GM12873 (cell line): ENCODE data around the gene FUT3.

Source experiments
- CTCF ChIP-seq: IDR thresholded peaks from 2 replicates; pipeline ENCODE4 v1.5.1; 2012; ENCODE audit warnings: low read depth, mild to moderate bottlenecking, moderate library complexity, low read length, control low read depth; ENCODE audit not compliant: insufficient read depth; ENCODE audit errors: missing control alignments

FUT3 gene

GRCh38 chr19:5864013-5864720 lies 12.9 kb upstream of the FUT3 start:
- TF ChIP-seq CTCF = no peak

- TF ChIP-seq CTCF = no peak
Measured at GRCh38 chr19:5863030-5863665, 11.9 kb upstream of the FUT3 start.

GRCh38 chr19:5857203-5858081 lies 6.2 kb upstream of the FUT3 start:
- TF ChIP-seq CTCF = no peak

GRCh38 chr19:5850743-5851293 lies 431 bp downstream of the FUT3 start:
- TF ChIP-seq CTCF = no peak

GRCh38 chr19:5850189-5850588 lies 1.1 kb downstream of the FUT3 start:
- TF ChIP-seq CTCF = no peak

GRCh38 chr19:5844456-5845433 lies 6.5 kb downstream of the FUT3 start:
- no peak for TF ChIP-seq CTCF
